Endothelial cell of hepatic sinusoid (primary cell): Measurements from ENCODE around the gene NUDT13.
"Not testable (repeated sequence)": the region's sequence is repeated elsewhere in the genome, so short reads cannot be mapped to it uniquely, and the experiment has no call there.

ENCODE experiments used
- in situ Hi-C: cut with HindIII; loops from 2 replicates; pipeline ENCODE4 v1.10.0; 2017; ENCODE audit warnings: low sequenced_read_pairs

NUDT13 gene

GRCh38 chr10:73097305-73097670 lies 13.0 kb upstream of the NUDT13 start:
- in situ Hi-C loops = loop anchor here (5.0 kb wide), 1 partner anchor 40 kb away; no protein-coding TSS in a partner anchor

GRCh38 chr10:73099141-73099540 lies 11.1 kb upstream of the NUDT13 start:
- in situ Hi-C loops = loop anchor here (5.0 kb wide), 1 partner anchor 38 kb away; no protein-coding TSS in a partner anchor

- in situ Hi-C loops = loop anchor here (5.0 kb wide), 1 partner anchor 56 kb away; no protein-coding TSS in a partner anchor
Measured at GRCh38 chr10:73106301-73106700, 4.0 kb upstream of the NUDT13 start.

GRCh38 chr10:73109248-73109652 lies 1.0 kb upstream of the NUDT13 start:
- in situ Hi-C loops = loop anchor here (5.0 kb wide), 1 partner anchor 53 kb away; no protein-coding TSS in a partner anchor

GRCh38 chr10:73112032-73112431 lies 1.8 kb downstream of the NUDT13 start:
- in situ Hi-C loops = not testable (repeated sequence)

- in situ Hi-C loops = no loop called here
Measured at GRCh38 chr10:73113551-73113950, 3.3 kb downstream of the NUDT13 start.

- in situ Hi-C loops = no loop called here
Measured at GRCh38 chr10:73116017-73116416, 5.8 kb downstream of the NUDT13 start.

- in situ Hi-C loops = no loop called here
Measured at GRCh38 chr10:73117976-73118743, 7.9 kb downstream of the NUDT13 start.

- in situ Hi-C loops = no loop called here
Measured at GRCh38 chr10:73119457-73119856, 9.2 kb downstream of the NUDT13 start.

- in situ Hi-C loops = no loop called here
Measured at GRCh38 chr10:73119952-73120351, 9.7 kb downstream of the NUDT13 start.

GRCh38 chr10:73126343-73126742 lies 16.1 kb downstream of the NUDT13 start:
- in situ Hi-C loops = no loop called here

- in situ Hi-C loops = no loop called here
Measured at GRCh38 chr10:73131301-73131700, 21.0 kb downstream of the NUDT13 start.

GRCh38 chr10:73131913-73132686 lies 21.8 kb downstream of the NUDT13 start:
- in situ Hi-C loops = no loop called here

- in situ Hi-C loops = loop anchor here (5.0 kb wide), 1 partner anchor 37 kb away; the partner anchor contains the start of gene P4HA1
Measured at GRCh38 chr10:73134727-73135126, 24.5 kb downstream of the NUDT13 start.

- in situ Hi-C loops = loop anchor here (5.0 kb wide), 1 partner anchor 39 kb away; the partner anchor contains the start of gene P4HA1
Measured at GRCh38 chr10:73136627-73137026, 26.4 kb downstream of the NUDT13 start.

- in situ Hi-C loops = loop anchor here (5.0 kb wide), 1 partner anchor 42 kb away; the partner anchor contains the start of gene P4HA1
Measured at GRCh38 chr10:73139251-73139650, 29.0 kb downstream of the NUDT13 start.

- in situ Hi-C loops = no loop called here
Measured at GRCh38 chr10:73141603-73142002, 31.3 kb downstream of the NUDT13 start.

- in situ Hi-C loops = not testable (repeated sequence)
Measured at GRCh38 chr10:73150633-73151413, 40.6 kb downstream of the NUDT13 start.

- in situ Hi-C loops = no loop called here
Measured at GRCh38 chr10:73152009-73152408, 41.8 kb downstream of the NUDT13 start.

GRCh38 chr10:73156054-73156453 lies 45.8 kb downstream of the NUDT13 start:
- in situ Hi-C loops = no loop called here
